ENCODE results near the gene PARD3B. TPM values are rescaled to one million over a fixed set of nuclear protein-coding genes. Genes with fewer than 3 reads are reported as not detected.

The PARD3B gene
- total and polyA plus RNA-seq, 2 donors from 2014 or later = 5.3 to 29.6 TPM

DNA sequence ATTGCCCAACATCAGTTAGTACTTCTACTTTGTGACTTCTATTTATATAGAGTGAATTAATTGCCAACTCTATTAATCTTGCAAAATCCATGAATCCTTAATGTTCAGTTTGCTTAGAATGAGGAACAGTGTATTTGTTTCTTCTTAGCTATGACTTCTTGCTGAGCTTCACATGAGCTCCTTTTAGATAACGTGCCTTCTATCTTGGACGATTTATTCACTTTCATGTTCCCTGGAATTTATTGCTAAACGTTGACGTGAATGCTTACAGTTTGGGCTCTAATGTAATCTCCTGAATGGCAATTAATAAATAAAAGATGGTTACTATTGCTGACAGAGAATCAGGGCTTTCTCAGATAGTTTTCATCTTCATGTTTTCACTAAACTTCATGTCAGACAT, 752.6 kb downstream of the PARD3B start:
- Histone ChIP-seq H3K27ac (ENCODE audit: low read depth in 2 of 2, low read length in 2 of 2) (no peak overlapping the region), H3K4me3 (ENCODE audit: low read length in 3 of 3) (no peak overlapping the region), H3K27me3 (ENCODE audit: control insufficient read depth, insufficient read depth, low read length) (no peaks in the 10 kb centered on the region), H3K4me1 (ENCODE audit: control insufficient read depth in 2 of 3, insufficient read depth in 2 of 3, low read depth in 1 of 3, low read length in 3 of 3) (no peaks in the 10 kb centered on the region), H3K9ac (ENCODE audit: low read length in 3 of 3) (no peak overlapping the region), H3K36me3 (ENCODE audit: control insufficient read depth in 2 of 3, insufficient read depth in 3 of 3, low read length in 3 of 3) (no peaks in the 10 kb centered on the region), H3K9me3 (ENCODE audit: control insufficient read depth in 2 of 3, insufficient read depth in 1 of 3, low read length in 3 of 3) (no peaks in the 10 kb centered on the region)
- TF ChIP-seq, protein P1, sequence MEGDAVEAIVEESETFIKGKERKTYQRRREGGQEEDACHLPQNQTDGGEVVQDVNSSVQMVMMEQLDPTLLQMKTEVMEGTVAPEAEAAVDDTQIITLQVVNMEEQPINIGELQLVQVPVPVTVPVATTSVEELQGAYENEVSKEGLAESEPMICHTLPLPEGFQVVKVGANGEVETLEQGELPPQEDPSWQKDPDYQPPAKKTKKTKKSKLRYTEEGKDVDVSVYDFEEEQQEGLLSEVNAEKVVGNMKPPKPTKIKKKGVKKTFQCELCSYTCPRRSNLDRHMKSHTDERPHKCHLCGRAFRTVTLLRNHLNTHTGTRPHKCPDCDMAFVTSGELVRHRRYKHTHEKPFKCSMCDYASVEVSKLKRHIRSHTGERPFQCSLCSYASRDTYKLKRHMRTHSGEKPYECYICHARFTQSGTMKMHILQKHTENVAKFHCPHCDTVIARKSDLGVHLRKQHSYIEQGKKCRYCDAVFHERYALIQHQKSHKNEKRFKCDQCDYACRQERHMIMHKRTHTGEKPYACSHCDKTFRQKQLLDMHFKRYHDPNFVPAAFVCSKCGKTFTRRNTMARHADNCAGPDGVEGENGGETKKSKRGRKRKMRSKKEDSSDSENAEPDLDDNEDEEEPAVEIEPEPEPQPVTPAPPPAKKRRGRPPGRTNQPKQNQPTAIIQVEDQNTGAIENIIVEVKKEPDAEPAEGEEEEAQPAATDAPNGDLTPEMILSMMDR (IDR thresholded peaks at IDR 0.05; ENCODE audit: borderline replicate concordance, extremely low read depth, insufficient read depth) = no peak
- no peak for DNase-seq
- FAIRE-seq = no peak
- intact Hi-C loops (cut with DNase I) = no loop called here

GRCh38 chr2:205311201-205311600, 765.9 kb downstream of the PARD3B start:
- TF ChIP-seq, protein P1 (IDR thresholded peaks at IDR 0.05; ENCODE audit: borderline replicate concordance, extremely low read depth, insufficient read depth) = no peak
- no peaks in the 10 kb centered on the region for H3K27me3 ChIP-seq (ENCODE audit: control insufficient read depth, insufficient read depth, low read length)
- FAIRE-seq (no peak), DNase-seq (no peak)
- H3K36me3 ChIP-seq (ENCODE audit: control insufficient read depth in 2 of 3, insufficient read depth in 3 of 3, low read length in 3 of 3) = no peaks in the 10 kb centered on the region
- intact Hi-C loops (cut with DNase I) = no loop called here
- no peak overlapping the region for H3K9ac ChIP-seq (ENCODE audit: low read length in 3 of 3)
- H3K4me1 ChIP-seq (ENCODE audit: control insufficient read depth in 2 of 3, insufficient read depth in 2 of 3, low read depth in 1 of 3, low read length in 3 of 3) = no peaks in the 10 kb centered on the region
- H3K4me3 ChIP-seq (ENCODE audit: low read length in 3 of 3) = no peak overlapping the region
- H3K27ac ChIP-seq (ENCODE audit: low read depth in 2 of 2, low read length in 2 of 2) = no peak overlapping the region
- no peaks in the 10 kb centered on the region for H3K9me3 ChIP-seq (ENCODE audit: control insufficient read depth in 2 of 3, insufficient read depth in 1 of 3, low read length in 3 of 3)

GRCh38 chr2:205321231-205321630, 776.0 kb downstream of the PARD3B start:
- FAIRE-seq = no peak
- DNase-seq = no peak
- no peaks in the 10 kb centered on the region for H3K27me3 ChIP-seq (ENCODE audit: control insufficient read depth, insufficient read depth, low read length)
- no peaks in the 10 kb centered on the region for H3K36me3 ChIP-seq (ENCODE audit: control insufficient read depth in 2 of 3, insufficient read depth in 3 of 3, low read length in 3 of 3)
- H3K9me3 ChIP-seq (ENCODE audit: control insufficient read depth in 2 of 3, insufficient read depth in 1 of 3, low read length in 3 of 3) = no peaks in the 10 kb centered on the region
- H3K4me1 ChIP-seq (ENCODE audit: control insufficient read depth in 2 of 3, insufficient read depth in 2 of 3, low read depth in 1 of 3, low read length in 3 of 3) = no peaks in the 10 kb centered on the region
- TF ChIP-seq, protein P1 (IDR thresholded peaks at IDR 0.05; ENCODE audit: borderline replicate concordance, extremely low read depth, insufficient read depth) = no peak
- no peak overlapping the region for H3K4me3 ChIP-seq (ENCODE audit: low read length in 3 of 3)
- no peak overlapping the region for H3K27ac ChIP-seq (ENCODE audit: low read depth in 2 of 2, low read length in 2 of 2)
- intact Hi-C loops (cut with DNase I) = no loop called here
- no peak overlapping the region for H3K9ac ChIP-seq (ENCODE audit: low read length in 3 of 3)

DNA sequence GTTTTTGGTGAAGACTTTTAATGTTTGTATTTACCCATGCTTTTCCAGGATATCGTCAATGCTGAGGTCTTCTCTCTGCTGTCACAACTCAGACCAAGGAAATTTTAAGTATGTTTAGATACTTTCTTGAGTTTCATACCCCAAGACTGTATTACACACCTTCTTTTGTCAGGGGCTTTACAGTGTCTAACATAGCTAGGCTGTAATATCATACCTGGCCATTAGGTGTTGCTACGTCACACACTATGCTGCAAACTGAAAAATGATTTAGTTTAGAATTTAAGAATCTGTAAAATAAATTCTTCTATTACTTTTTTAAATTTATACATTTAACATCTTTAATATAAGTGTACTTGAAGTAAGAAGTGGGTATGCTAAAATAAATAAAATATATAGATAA, 778.7 kb downstream of the PARD3B start:
- no peaks in the 10 kb centered on the region for H3K27me3 ChIP-seq (ENCODE audit: control insufficient read depth, insufficient read depth, low read length)
- no peaks in the 10 kb centered on the region for H3K9me3 ChIP-seq (ENCODE audit: control insufficient read depth in 2 of 3, insufficient read depth in 1 of 3, low read length in 3 of 3)
- FAIRE-seq (peak; percentile 33), DNase-seq (no peak)
- no peak overlapping the region for H3K9ac ChIP-seq (ENCODE audit: low read length in 3 of 3)
- no peaks in the 10 kb centered on the region for H3K4me1 ChIP-seq (ENCODE audit: control insufficient read depth in 2 of 3, insufficient read depth in 2 of 3, low read depth in 1 of 3, low read length in 3 of 3)
- H3K36me3 ChIP-seq (ENCODE audit: control insufficient read depth in 2 of 3, insufficient read depth in 3 of 3, low read length in 3 of 3) = no peaks in the 10 kb centered on the region
- H3K27ac ChIP-seq (ENCODE audit: low read depth in 2 of 2, low read length in 2 of 2) = no peak overlapping the region
- no peak overlapping the region for H3K4me3 ChIP-seq (ENCODE audit: low read length in 3 of 3)
- TF ChIP-seq, protein P1 (IDR thresholded peaks at IDR 0.05; ENCODE audit: borderline replicate concordance, extremely low read depth, insufficient read depth) = peak; percentile 29
- intact Hi-C loops (cut with DNase I) = no loop called here
